Measurements from ENCODE around the gene CREB3L4. TPM values are rescaled to one million over a fixed set of nuclear protein-coding genes. Genes with fewer than 3 reads are reported as not detected.

The CREB3L4 gene
- polyA plus RNA-seq, 1 experiment: 8.7 TPM

DNA sequence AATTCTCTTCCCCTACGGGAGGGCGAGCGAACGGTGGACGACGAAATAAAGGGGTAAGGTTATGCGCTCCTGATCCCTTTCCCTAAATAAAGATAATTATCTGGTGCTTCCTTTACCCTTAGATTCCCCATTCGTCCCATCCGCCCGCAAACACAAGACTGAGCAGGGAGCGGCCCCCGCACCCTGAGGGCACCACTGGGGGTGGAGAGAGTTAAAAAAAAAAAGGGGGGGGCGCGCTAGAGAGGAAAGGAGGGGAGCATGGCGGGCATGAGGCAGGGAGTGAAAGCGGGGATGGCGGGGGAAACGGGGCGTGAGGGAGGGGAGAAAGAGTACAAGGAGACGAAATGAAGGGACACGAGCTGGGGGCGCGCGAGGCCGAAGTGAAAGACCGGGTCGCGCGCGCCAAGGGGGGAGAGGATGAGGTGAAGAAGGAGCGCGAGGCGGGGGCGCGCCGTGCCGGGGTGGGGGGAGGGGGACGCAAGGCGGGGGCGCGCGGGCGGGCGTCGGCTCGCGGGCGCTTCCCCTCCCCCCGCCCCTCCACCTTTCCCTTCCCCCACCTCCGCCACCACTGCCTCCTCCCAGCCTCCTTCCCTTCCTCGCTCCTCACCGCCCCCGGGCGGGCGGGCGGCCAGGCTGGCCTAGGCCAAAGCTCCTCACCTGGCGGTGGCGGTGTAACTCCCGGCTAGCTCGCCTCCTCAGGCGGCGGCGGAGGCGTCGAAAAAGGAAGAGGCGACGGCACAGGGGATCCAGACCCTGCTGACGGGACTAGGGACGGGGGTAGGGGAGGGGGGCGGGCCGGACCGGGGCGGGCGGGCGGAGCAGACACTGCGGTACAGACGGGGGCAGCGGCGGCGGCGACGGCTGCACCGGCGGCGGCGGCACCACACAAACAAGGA is 45.4 kb upstream of the CREB3L4 start:
- no peak for DNase-seq (ENCODE audit: low read depth)
- Histone ChIP-seq H3K27me3 (ENCODE audit: control insufficient read depth, insufficient read depth, low read length) (no peaks in the 10 kb centered on the region), H3K4me3 (ENCODE audit: low read depth, low read length) (peak overlapping the region; percentile 76), H3K36me3 (ENCODE audit: control insufficient read depth, insufficient read depth, low read length) (no peaks in the 10 kb centered on the region; the same call in 1 of the 2 replicates)
- ChIA-PET POLR2A (interaction anchor here (0.5 to 1.0 kb wide), 3 partner anchors 16 to 67 kb away, joined by 6 to 9 read pairs (median 6); no protein-coding TSS in a partner anchor), CTCF (interaction anchor here (0.6 to 3.3 kb wide), 10 partner anchors 11 to 125 kb away, joined by 3 to 15 read pairs (median 4); partner anchors contain the start of genes DENND4B and RAB13)
- TF ChIP-seq, protein P1, sequence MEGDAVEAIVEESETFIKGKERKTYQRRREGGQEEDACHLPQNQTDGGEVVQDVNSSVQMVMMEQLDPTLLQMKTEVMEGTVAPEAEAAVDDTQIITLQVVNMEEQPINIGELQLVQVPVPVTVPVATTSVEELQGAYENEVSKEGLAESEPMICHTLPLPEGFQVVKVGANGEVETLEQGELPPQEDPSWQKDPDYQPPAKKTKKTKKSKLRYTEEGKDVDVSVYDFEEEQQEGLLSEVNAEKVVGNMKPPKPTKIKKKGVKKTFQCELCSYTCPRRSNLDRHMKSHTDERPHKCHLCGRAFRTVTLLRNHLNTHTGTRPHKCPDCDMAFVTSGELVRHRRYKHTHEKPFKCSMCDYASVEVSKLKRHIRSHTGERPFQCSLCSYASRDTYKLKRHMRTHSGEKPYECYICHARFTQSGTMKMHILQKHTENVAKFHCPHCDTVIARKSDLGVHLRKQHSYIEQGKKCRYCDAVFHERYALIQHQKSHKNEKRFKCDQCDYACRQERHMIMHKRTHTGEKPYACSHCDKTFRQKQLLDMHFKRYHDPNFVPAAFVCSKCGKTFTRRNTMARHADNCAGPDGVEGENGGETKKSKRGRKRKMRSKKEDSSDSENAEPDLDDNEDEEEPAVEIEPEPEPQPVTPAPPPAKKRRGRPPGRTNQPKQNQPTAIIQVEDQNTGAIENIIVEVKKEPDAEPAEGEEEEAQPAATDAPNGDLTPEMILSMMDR (IDR thresholded peaks at IDR 0.05; ENCODE audit: insufficient read depth, low read depth, low read length): peak; percentile 13; the same call in 1 of the 2 replicates

DNA sequence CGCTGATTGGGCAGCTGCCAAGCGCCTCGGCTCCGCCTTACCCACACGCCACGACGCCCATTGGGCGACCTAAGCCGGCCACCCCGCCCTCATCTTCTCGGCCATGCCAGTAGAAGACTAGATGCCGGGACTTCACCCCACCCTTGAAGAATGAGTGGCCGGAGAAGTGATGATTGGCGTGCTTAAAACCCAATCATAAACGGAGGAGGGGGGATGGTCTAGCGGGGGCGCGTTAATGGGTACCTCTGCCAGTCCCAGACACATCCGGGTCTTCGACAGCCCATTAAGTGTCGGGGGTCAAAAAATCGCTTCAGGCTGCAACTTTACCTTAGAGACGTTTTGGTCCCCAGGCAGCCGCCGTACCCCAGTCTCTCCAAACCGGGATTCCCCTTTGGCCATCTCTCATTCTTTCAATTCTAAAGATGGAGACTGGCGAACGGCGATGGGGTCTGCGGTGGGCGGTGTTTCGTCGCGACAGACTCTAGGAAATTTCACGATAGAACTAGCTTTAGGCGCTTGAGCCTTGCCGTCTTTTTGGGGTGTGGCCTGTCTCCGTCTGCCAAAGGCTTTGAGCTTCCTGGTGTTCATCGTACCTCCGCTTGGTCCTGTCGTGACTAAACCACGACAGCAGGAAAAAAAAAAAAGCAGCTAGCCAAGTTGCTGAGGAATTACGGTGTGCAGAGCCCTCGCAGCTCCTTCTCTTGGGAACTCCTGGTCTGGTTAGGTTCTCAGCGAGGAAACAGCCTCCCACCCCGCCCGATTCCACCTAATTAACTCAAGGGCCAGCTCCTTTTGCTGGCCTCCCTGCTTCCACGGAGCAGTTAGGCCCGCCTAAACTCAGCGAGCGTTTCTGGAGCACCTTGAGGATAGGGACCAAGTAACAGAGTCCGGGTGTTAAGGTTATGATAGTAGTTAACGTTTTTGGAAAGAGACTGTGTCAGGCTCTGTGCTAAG is 44.5 kb upstream of the CREB3L4 start, which contains the start of gene GATAD2B:
TSS of gene GATAD2B (minus strand) at position 1 of the 954 bp plus-strand sequence. CDS start 94,625 bp downstream, outside the sequence.
- POLR2A ChIA-PET: interaction anchor here (0.6 to 1.0 kb wide), 2 partner anchors 15 to 39 kb away, joined by 6 read pairs; no protein-coding TSS in a partner anchor
- Histone ChIP-seq H3K36me3 (ENCODE audit: control insufficient read depth, insufficient read depth, low read length) (no peaks in the 10 kb centered on the region; the same call in 1 of the 2 replicates), H3K4me3 (ENCODE audit: low read depth, low read length) (peak within 1 kb of the TSS; percentile 76), H3K27me3 (ENCODE audit: control insufficient read depth, insufficient read depth, low read length) (no peaks in the 10 kb centered on the region)
- TF ChIP-seq, protein P1 (IDR thresholded peaks at IDR 0.05; ENCODE audit: insufficient read depth, low read depth, low read length): no peak
- CTCF ChIA-PET: interaction anchor here (0.9 to 2.0 kb wide), 7 partner anchors 11 to 58 kb away, joined by 3 to 13 read pairs (median 4); partner anchors contain the start of gene DENND4B
- DNase-seq (ENCODE audit: low read depth): peak; percentile 98

DNA sequence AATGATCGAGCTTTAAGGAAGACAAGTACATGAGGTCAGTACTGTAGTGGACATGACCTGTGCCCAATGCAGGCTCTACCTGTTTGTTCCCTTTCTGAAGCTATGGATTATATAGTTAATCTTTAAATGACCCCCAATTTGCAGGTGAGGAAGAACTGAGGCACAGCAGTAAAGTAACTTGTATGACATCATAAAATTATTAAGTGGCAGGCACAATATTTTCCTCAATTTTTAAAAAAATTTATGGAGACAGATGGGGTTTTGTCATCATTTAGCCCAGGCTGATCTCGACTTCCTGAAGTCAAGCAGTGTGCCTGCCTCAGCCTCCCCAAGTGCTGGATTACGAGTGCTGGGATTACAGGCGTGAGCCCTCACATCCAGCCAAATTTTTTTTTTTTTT is 41.3 kb upstream of the CREB3L4 start:
- Histone ChIP-seq H3K27me3 (ENCODE audit: control insufficient read depth, insufficient read depth, low read length) (no peaks in the 10 kb centered on the region), H3K4me3 (ENCODE audit: low read depth, low read length) (no peak overlapping the region), H3K36me3 (ENCODE audit: control insufficient read depth, insufficient read depth, low read length) (peaks cover 2% of the 10 kb centered on the region; the same call in 1 of the 2 replicates)
- CTCF ChIA-PET: no interaction called here
- TF ChIP-seq, protein P1 (IDR thresholded peaks at IDR 0.05; ENCODE audit: insufficient read depth, low read depth, low read length): no peak
- POLR2A ChIA-PET: no interaction called here
- DNase-seq (ENCODE audit: low read depth): no peak

DNA sequence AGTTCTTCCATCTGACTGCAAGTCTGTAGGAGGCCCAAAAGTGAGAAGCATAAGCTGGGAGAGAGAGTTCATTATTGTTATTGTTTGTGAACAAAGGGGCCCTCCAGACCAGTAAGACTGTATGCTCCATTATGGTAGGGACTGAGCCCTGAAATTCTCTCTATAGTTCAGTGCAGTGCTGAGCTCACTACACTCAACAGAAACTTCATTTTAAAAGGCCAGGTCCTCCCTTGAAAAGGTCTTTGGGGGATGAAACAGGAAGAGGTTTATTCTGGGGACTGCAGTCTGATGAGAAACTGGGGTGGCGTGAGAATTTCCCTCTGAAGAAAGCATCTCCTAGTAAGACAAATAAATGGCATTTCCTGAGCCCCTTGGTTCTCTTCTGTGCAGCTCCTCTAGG is 39.5 kb upstream of the CREB3L4 start:
- TF ChIP-seq, protein P1 (IDR thresholded peaks at IDR 0.05; ENCODE audit: insufficient read depth, low read depth, low read length): no peak
- no peak overlapping the region for H3K4me3 ChIP-seq (ENCODE audit: low read depth, low read length)
- no peak for DNase-seq (ENCODE audit: low read depth)
- ChIA-PET CTCF (interaction anchor here (0.8 to 1.1 kb wide), 2 partner anchors 10 to 39 kb away, joined by 3 read pairs; partner anchors contain the start of gene CREB3L4), POLR2A (interaction anchor here (1.1 kb wide), 1 partner anchor 62 kb away, joined by 3 read pairs; no protein-coding TSS in a partner anchor)
- no peaks in the 10 kb centered on the region for H3K27me3 ChIP-seq (ENCODE audit: control insufficient read depth, insufficient read depth, low read length)
- peaks cover 13% of the 10 kb centered on the region for H3K36me3 ChIP-seq (ENCODE audit: control insufficient read depth, insufficient read depth, low read length)
